NCI-H510A (cell line): Measurements from ENCODE around the gene ALDH3B2.
A peak's percentile ranks its signal among the peaks of the same experiment; 100 is the strongest.
"Not testable (repeated sequence)": the region's sequence is repeated elsewhere in the genome, so short reads cannot be mapped to it uniquely, and the experiment has no call there.

Source experiments
- DNase-seq: peaks from one replicate; lab custom pipeline; 2025; lab: John Stamatoyannopoulos, UW

The ALDH3B2 gene

GRCh38 chr11:67629386-67630227 is 44.8 kb downstream of the ALDH3B2 start, which contains the start of gene NUDT8:
Gene NUDT8, minus strand, starts transcription at chr11:67629937. Its CDS starts 26 bp downstream, at chr11:67629911.
- DNase-seq = peak; percentile 82

DNA sequence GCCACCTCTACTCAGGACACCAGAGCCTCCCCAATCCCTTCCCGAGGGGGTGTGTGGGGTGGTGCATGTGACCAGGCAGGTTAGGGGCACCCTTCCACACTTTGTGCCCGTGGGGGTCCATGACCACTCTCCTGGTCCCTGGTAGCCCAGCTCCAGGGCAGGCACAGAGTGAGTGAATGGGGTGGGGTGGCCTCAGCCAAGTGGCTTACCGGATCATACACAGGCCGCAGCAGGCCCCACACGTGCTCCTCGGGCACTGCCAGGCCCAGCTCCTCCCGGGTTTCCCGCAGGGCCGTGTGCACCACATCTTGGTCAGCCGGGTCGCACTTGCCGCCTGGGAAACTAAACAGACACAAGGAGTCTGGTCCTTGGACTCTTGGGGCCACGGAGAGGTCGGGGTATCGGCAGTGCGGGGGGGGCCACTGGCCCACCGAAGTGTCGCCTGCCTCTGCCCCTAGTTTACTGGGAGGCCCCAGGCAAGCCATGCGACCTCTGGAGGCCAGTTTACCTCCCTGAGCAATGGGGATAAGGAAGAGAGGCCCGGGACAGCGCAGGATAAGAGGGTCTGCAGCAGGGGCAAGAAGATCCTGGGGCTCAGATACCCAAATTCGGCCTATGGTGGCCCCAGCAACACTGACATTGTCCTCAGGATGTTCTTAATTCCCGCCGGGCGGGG is 45.6 kb downstream of the ALDH3B2 start:
- no peak for DNase-seq

- DNase-seq = no peak
Measured at GRCh38 chr11:67627812-67628624, 46.4 kb downstream of the ALDH3B2 start.

GRCh38 chr11:67627441-67627811 is 47.0 kb downstream of the ALDH3B2 start:
- no peak for DNase-seq

DNA sequence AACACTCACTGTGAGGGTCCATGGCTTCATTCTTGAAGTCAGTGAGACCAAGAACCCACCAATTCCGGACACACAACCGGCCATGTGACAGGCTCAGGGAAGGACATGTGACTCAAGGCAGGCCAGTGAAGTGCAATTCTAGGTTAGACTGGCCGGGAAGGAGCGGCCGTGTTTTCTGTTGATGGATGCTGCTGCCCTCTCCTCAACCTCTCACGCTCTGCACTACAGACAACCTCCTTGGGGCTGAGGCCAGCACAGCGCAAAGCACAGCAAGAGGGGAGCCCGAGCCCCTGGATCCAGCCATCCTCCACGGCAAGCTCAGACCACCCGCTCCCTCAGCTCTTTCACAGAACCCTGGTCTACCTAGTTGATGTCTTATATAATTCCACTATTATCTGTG is 47.5 kb downstream of the ALDH3B2 start:
- no peak for DNase-seq

DNA sequence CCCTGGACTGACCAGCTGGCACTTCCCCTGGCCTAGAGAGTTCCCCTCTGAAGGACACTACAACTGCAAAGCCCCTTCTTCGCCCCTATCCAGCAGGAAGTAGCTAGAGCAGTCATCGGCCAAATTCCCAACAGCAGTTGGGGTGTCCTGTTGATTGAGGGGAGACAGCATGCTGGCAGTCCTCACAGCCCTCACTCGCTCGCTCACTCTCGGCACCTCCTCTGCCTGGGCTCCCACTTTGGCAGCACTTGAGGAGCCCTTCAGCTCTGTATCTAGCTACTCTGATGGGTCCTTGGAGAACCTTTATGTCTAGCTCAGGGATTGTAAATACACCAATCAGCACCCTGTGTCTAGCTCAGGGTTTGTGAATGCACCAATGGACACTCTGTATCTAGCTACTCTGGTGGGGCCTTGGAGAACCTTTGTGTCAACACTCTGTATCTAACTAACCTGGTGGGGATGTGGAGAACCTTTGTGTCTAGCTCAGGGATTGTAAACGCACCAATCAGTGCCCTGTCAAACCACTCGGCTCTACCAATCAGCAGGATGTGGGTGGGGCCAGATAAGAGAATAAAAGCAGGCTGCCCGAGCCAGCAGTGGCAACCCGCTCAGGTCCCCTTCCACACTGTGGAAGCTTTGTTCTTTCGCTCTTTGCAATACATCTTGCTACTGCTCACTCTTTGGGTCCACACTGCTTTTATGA is 48.1 kb downstream of the ALDH3B2 start:
- DNase-seq = not testable (repeated sequence)

DNA sequence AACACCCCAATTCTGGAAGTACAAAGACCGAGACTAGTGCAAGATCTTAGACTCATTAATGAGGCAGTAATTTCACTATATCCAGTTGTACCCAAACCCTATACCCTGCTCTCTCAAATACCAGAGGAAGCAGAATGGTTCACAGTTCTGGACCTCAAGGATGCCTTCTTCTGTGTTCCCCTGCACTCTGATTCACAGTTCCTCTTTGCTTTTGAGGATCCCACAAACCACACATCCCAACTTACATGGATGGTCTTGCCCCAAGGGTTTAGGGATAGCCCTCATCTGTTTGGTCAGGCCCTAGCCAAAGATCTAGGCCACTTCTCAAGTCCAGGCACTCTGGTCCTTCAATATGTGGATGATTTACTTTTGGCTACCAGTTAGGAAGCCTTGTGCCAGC is 50.6 kb downstream of the ALDH3B2 start:
- DNase-seq = not testable (repeated sequence)

GRCh38 chr11:67622905-67623304 is 51.5 kb downstream of the ALDH3B2 start:
- not testable (repeated sequence) for DNase-seq

- DNase-seq = not testable (repeated sequence)
Measured at GRCh38 chr11:67621928-67622327, 52.5 kb downstream of the ALDH3B2 start.

DNA sequence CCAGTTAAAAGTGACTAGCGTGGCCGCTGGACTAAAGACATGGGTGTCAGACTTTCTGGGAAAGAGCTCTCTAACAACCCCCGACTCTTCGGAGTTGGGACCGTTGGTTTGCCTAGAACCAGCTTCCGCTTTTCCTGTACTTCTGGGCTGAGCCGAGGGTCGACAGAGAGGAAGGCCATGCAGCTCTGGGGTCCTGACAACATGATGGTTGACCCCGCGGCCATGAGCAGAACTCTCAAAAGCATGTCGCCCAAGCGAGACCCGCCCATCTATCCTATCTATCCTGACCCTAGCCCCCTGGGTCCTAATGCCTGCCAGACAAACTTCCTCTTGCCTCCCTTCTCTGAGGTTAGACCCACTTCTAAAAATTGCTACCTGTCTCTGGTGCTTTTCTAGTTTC is 53.8 kb downstream of the ALDH3B2 start:
- not testable (repeated sequence) for DNase-seq

GRCh38 chr11:67619683-67620618 is 54.5 kb downstream of the ALDH3B2 start:
- not testable (repeated sequence) for DNase-seq

DNA sequence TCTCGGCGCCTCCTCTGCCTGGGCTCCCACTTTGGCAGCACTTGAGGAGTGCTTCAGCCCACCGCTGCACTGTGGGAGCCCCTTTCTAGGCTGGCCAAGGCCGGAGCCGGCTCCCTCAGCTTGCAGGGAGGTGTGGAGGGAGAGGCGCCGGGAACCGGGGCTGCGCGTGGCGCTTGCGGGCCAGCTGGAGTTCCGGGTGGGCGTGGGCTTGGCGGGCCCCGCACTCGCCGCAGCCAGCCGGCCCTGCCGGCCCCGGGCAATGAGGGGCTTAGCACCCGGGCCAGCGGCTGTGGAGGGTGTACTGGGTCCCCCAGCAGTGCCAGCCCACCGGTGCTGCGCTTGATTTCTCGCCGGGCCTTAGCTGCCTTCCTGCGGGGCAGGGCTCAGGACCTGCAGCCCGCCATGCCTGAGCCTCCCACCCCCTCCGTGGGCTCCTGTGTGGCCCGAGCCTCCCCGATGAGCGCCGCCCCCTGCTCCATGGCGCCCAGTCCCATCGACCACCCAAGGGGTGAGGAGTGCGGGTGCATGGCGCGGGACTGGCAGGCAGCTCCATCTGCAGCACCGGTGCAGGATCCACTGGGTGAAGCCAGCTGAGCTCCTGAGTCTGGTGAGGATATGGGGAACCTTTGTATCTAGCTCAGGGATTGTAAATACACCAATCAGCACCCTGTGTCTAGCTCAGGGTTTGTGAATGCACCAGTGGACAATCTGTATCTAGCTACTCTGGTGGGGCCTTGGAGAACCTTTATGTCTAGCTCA is 55.3 kb downstream of the ALDH3B2 start:
- not testable (repeated sequence) for DNase-seq

- no peak for DNase-seq
Measured at GRCh38 chr11:67617243-67617953, 57.0 kb downstream of the ALDH3B2 start.

DNA sequence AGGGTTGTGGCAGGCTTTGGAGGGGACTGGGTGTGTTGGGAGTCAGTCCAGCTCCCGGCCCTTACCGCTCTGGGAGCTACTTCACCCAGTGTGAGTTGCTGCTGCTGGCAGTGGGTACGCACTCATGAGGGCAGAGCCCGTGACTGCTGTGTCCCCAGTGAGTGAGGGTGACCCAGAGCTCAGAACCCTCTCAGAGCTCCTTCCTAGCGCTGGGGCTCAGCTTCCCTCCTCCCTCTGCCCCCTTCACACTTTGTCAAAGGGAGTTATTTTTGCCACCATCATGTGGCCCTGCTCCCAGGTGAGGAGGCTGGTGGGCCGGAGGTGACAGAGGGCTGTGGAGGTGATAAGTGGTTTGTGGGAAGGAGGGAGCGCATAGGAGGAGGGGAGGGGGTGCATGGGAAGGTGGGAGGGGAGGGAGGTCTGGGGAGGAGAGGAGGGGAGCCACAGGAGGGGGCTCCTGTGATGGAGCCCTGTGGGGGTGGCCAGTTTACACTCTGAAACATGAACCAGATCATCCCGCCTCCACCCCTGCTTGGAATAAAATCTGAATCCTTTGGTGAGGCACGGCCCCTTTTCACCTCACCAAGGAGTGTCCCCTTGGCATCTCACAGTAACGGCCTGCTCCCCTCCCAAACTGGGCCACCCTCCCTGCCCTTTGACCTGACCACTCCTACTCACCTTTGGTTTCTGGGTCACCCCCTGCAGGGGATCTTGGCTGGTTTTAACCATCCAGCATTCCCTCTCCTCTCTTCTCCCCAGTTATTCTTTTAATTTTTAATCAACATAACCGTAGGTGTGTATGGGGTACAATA is 57.8 kb downstream of the ALDH3B2 start:
- no peak for DNase-seq

DNA sequence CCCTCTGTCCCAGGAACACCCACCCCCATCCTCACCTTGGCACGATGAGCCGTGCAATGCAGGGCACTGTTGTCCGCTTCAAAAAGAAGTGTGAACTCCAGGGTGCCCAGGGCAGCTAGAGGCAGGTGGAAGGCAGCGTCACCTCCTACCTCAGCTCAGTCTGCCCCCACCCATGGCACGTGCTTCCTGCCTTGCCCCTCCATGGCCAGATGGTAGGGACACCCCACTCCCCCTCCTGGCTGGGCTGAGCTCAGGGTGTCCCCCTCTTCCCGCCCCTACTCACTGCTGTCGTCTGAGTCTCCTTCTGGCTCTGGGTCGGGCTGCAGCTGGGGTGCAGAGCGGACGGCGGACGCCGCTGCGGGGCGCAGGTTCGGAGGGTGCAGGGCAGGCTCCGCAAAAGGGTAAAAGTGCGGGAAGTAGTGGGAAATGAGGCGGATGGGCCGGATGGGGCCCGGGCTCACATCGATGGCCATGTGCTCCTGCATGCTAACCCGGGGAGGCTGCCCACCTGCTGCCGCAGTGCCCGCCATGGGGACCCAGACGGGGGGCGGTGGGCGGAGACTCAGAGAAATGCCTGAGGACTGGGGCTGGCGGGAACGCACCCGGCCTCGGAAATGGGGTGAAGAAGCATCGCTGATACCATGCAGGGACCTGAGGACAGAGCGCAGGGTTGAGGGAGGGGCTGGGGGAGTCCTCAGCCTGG is 58.5 kb downstream of the ALDH3B2 start:
- no peak for DNase-seq

DNA sequence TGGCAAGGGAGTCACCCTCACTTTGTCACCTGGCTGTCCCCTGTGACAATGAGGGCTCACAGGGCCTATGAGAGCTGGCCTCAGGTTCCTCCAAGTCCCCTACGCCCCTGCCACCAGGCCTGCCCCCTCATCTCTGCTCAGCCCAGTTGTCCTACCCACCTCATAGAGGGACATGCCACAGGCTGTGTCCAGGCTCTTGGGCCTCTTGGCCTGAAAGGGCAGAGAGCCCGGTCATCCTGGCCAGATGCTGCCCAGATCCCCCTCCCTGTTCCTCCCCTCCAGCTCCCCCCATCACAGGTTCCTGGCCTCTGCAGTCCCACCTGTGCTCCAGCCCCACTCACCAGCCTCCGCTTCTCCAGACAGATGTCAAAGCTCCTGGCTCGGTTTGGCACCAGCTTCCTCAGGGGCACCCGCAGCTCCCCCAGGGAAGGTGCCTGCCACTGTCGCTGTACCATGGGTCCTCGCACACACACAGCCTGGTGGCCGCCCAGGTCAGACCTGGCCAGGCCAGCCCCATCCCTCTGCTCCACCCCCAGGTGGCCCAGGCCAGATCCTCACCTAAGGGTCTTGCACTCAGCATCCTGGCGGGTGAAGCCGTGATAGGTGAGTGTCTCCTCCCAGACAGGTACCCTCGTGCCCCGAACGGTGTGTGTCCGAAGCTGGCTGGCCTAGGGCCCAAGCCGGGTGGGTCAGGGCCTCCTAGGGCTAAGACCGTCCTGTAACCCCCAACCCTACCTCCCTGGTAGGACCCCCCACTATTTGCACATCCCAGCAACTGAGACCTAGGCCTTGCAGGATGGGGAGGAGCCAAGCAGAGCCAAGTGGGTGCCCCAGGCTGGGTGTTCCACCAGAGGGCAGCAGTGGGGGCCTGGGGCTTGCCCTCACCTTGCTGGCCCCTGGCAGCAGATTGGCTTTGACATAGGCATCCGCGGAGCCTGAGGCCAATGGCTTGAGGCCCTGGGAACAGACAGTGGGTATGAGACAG is 59.4 kb downstream of the ALDH3B2 start:
- peak; percentile 18 for DNase-seq
